ENCODE measurements around the gene PXK.

DNA sequence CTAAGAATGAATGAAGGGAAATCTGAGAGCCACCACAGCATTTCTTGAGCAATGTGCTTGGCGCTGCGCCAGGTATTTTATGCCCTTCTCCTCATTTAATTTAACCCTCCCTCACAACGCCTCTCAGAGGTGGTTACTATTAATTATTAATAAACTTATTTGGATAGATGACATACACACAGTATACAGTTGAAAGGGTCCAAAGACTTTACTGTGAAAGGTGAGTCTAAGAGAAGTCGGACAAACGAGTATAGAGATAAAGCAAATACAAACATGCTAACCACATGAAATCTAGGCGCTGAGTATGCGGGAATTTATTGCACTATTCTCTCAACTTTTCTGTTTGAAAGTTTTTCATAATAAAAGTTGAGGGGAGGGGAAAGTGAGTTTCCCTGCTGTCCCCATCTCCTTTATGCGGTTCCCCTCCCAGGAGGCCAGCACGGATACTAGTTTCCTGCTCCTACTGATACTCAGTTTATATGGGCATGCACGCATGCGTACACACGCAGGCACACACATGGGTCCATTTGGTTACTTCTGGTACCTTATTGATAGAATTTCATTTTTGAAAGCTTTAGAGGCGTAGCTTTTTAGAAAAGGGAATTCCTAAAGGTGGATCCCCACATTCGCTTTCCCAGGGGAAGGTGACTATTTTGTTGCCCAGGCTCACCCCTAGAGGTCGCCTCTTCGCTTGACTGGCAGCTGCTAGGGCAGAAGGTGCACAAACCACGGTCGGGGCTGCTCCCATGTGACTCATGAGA is 130.7 kb downstream of the PXK start:
- no peak for TF ChIP-seq EZH2 (IDR thresholded peaks at IDR 0.05)
- 0 out of 2 replicates have a peak, but pooled peaks have one; percentile 23 for TF ChIP-seq POLR2AphosphoS5 (IDR thresholded peaks at IDR 0.05; ENCODE audit: borderline replicate concordance, low read depth, low read length)

Data from SK-N-MC (cell line).